HG03064 (cell line): Measurements from ENCODE around the gene NCAPH2.

Source experiments
- ATAC-seq: cut with Tn5 transposase; IDR thresholded peaks from one replicate; pipeline ENCODE4 v1.9.1; 2021; ENCODE audit warnings: low read depth; ENCODE audit not compliant: unreplicated experiment

NCAPH2 gene

DNA sequence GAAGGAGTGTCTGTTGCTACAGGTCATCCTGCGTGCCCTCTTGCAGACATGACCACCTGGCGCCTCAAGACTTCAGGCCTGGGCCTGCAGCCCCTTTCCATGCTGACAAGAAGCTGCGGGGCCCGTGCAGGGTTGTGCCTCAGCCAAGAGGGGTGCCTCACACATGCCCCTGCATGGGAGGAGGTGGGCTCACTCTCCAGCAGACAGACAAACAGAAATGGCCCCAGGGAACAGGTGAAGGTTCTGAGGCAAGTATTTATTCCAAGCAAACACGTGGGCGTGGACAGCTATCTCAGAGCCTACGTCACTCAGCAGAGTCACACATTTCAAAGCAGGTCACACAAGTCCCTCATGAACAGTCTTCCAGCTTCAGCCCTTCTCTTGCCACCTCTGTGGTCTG, 60.6 kb downstream of the NCAPH2 start:
- no peak for ATAC-seq

DNA sequence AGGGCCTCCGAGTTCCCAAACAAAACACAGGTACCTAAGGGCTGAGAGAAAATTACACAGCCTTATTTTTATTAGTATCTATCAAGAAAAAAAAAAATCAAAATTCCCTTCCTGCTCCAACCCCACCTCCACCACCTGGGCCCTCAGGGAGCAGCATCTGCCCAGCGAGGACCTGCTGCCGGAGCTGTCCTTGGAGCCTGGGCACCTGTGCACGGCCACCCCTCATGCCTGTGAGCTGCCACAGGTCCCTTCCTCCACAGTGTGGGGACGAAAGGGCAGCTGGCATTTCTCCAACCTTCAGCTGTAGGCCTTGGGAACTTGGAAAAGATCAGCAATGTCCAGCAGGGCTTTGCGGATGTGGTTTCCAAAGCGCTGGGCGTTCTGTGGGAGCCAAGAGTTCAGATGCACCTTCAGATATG, 61.0 kb downstream of the NCAPH2 start:
- ATAC-seq = no peak

DNA sequence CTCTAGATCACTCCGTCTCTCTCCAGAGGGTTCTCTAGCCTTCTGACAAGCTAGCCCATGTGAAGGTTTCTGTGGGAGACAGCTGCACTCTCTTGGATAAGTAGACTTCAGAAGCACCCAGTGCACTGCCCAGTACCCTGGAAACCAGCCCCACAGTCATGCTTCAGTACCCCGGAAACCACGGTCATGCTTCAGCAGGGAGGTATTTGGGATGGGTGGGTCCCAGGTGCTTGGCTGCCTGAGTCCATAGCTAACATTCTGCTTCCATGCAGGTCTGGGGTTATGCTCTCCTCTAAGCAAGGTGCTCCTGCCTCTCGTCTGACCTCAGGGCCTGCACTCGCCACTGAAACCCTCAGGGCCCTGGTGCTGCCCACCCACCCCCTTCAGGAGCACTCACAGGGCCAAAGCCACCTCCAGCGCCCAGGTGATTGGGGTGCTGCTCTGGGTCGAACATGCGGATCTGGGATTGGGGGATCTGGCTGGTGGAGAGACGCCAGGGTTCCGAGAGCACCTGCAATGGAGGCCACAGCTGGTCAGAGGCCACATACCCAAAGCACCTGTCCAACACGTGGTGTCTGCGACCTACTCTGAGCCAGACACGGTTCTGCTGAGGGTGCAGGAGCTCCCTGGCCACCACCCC, 62.0 kb downstream of the NCAPH2 start:
- ATAC-seq = no peak

DNA sequence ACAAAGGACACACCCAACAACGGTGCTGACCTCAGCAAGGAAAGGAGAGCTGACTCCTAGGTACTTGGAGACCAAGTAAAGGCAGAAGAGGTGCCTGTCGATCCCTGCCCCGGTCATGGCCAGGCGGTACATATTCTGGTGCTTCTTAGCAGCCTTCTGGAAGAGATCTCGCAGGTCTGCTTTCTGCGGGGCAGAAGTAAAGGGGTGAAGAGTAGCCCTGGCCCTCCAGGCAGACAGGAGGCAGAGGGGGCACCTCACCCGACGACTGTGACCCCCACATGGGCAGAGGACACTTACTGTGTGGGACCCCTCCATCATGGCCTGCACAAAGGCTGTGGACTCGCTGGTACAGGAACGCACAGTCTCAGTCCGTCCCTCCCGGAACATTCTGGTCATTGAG, 62.8 kb downstream of the NCAPH2 start:
- ATAC-seq = no peak

DNA sequence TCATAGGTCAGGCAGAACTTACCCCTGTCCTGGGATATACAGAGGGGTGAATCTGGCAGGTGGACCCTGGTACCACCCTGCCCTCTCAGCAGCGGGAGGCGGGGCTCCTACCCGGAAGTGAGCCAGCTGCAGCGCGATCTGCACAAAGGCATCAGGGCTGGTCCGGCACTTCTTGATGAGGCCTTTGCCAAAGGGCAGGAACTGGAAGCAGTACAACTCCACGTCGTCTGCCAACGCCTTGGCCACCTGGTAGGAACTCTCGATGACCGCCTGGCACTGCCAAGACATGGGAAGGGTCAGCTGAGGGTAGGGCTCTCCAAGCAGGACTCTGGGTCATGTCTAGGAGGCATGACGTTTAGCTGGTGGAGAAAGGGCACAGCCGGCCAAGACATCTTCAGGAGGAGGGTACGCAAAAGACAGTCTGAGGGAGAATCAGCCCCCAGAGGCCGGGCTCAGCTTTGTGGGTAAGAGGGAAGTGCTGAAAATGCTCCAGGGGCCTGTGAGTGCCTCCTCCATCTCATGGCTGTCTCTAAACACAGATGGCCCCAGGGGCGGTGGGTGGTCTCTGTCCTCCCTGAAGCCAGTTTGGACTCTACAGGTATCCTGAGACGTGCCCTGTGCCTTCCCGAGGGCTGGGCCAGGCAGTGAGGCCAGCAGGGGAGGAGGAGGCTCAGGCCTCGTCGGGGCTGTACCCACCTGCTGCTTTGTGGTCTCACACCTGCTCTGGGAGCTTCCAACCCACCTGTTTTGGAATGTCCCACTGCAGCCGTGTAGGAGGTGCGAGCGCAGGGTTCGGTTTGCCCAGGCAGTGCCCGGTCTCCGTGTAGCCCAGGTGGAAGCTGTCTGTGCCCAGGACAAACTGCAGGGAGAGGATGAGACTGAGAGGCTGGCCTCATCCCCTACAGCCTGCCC, 63.5 kb downstream of the NCAPH2 start:
- ATAC-seq = no peak

DNA sequence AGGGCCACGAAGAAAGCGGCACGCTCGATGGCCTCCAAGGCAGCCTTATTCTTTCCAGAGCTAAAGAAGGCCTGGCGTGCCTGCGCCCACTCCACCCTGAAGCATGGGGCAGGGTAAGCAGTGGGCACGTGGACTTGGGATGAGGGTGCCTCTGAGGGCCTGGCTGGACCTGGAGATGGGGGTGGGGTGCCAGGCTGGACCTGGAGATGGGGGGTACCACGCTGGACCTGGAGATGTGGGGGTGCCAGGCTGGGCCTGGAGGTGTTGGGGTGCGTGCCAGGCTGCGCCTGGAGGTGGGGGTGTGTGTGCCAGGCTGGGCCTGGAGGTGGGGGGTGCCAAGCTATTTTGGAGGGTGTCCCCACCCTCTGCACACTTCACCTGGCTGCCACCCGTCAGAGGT, 64.9 kb downstream of the NCAPH2 start:
- ATAC-seq = no peak

DNA sequence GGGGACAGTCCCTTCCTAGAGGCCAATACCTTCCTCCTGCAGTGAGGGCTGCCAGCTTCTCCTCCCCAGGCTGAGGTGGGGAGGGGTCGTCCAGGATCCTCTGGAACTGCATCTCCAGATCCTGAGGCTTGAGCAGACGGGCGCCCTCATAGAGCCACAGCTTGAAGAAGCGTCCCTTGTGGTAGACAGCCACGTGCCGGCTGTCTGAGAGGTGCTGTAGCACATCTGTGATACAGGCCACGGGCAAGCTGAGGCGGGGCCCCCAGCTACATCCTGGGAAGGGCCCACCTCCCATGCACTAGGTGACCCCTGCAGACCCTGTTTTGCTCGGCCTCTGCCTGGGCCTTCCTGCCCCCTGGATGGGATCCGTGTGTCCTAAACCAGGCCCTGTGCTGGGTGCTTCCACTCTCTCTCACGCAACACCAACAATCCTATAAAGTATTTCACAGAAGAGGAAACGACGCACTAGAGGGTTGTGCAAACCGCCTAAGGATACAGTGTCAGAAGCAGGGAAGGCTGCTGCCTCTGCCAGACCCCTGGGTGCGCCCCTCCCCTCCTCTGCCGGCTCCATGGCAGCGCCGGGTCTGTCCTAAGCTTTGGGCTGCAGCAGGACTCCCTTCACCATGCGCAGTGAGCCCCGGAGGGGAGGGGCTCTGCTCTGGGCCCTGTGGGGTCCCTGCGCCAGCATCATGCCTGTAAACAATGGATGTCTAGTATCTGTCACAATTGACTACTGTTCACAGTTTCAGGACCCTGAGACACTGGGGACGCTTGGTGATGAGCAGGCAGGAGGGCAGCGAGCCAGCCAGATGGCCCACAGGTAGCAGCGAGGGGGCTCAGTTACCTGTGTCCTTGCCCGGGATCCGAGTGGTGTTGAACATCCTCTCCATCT, 65.7 kb downstream of the NCAPH2 start:
- ATAC-seq = no peak

DNA sequence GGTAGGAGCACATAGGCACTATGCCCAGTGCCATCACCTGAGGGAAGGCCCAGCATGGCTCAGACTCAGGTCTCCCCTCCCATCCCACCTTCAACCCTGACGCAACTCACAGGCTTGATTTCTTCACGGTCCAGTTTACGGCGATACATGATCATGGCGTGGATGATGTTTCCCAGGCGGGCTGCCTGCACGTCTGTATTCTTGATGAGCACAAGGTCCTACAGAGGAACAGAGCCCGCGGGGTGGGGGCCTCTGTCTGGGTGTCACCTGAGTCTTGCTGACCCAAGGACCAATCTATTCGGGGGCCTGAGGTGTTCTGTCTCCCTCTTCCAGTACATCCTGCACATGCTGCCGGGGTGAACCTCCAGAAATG, 66.3 kb downstream of the NCAPH2 start:
- ATAC-seq = no peak
